Liver (tissue), 9 donors: ENCODE data around the gene MAP1S. TPM values are rescaled to one million over a fixed set of nuclear protein-coding genes. Genes with fewer than 3 reads are reported as not detected.

Experiments
- DNase-seq: peaks from one replicate; pipeline ENCODE4 v3.0.0-alpha.2; 2017; ENCODE audit warnings: low spot score
- H3K27ac ChIP-seq, 2 donors: one replicate each; pipeline ENCODE4 v1.7.0; 2013; ENCODE audit warnings: inconsistent platforms in 2 of 2, low read length in 2 of 2, control low read depth in 1 of 2, low read depth in 1 of 2, mild to moderate bottlenecking in 1 of 2
- H3K27me3 ChIP-seq, 4 donors: one replicate each; pipeline versions ENCODE4 v1.6.1 to v1.7.0; 2013; ENCODE audit warnings: low read length in 3 of 4, inconsistent platforms in 1 of 4, mild to moderate bottlenecking in 1 of 4, moderate library complexity in 1 of 4; ENCODE audit not compliant: control insufficient read depth in 4 of 4, insufficient read depth in 4 of 4
- H3K36me3 ChIP-seq, 4 donors: one replicate each; pipeline versions ENCODE4 v1.6.1 to v1.7.0; 2013; ENCODE audit warnings: low read length in 3 of 4, mild to moderate bottlenecking in 3 of 4, low read depth in 1 of 4, moderate library complexity in 1 of 4; ENCODE audit not compliant: control insufficient read depth in 4 of 4, insufficient read depth in 3 of 4
- H3K4me1 ChIP-seq, 4 donors: one replicate each; pipeline versions ENCODE4 v1.6.1 to v1.7.0; 2013; ENCODE audit warnings: low read length in 3 of 4, mild to moderate bottlenecking in 3 of 4, moderate library complexity in 1 of 4; ENCODE audit not compliant: control insufficient read depth in 4 of 4, insufficient read depth in 4 of 4
- H3K4me3 ChIP-seq, 3 donors: one replicate each; pipeline versions ENCODE4 v1.6.1 to v1.7.0; 2013; ENCODE audit warnings: low read length in 3 of 3, control low read depth in 1 of 3, low read depth in 1 of 3, mild to moderate bottlenecking in 1 of 3
- H3K9ac ChIP-seq, 2 donors: one replicate each; pipeline ENCODE4 v1.7.0; 2013; ENCODE audit warnings: low read length in 2 of 2, mild to moderate bottlenecking in 2 of 2, moderate library complexity in 2 of 2, control low read depth in 1 of 2, low read depth in 1 of 2
- H3K9me3 ChIP-seq, 4 donors: one replicate each; pipeline versions ENCODE4 v1.6.1 to v1.7.0; 2013; ENCODE audit warnings: low read length in 3 of 4; ENCODE audit not compliant: control insufficient read depth in 4 of 4
- CTCF ChIP-seq: fragments of 150-350 bp; IDR thresholded peaks from 2 replicates; pipeline ENCODE4 v1.5.1; 2017; ENCODE audit warnings: improper control_type of control experiment, low read depth, low read length; ENCODE audit not compliant: missing input control
- GABPA ChIP-seq, 2 donors: IDR thresholded peaks in 1 of 2; conservative IDR thresholded peaks in 1 of 2; 2 replicates each; pipeline ENCODE4 v1.6.1; 2016; ENCODE audit warnings: antibody characterized with exemption in 2 of 2, mild to moderate bottlenecking in 1 of 2, moderate library complexity in 1 of 2
- HNF4G ChIP-seq: IDR thresholded peaks from 2 replicates; pipeline ENCODE4 v1.6.1; 2016; ENCODE audit warnings: antibody characterized with exemption
- JUND ChIP-seq, 2 donors: IDR thresholded peaks; 2 replicates each; pipeline ENCODE4 v1.6.1; 2016; ENCODE audit warnings: antibody characterized with exemption in 2 of 2
- NR2F2 ChIP-seq: IDR thresholded peaks from 2 replicates; pipeline ENCODE4 v1.6.1; 2016; ENCODE audit warnings: antibody characterized with exemption
- REST ChIP-seq: IDR thresholded peaks from 2 replicates; pipeline ENCODE4 v1.6.1; 2016; ENCODE audit warnings: antibody characterized with exemption, mild to moderate bottlenecking
- RXRA ChIP-seq, 2 donors: IDR thresholded peaks; 2 replicates each; pipeline ENCODE4 v1.6.1; 2017 to 2018; ENCODE audit warnings: antibody characterized with exemption in 2 of 2, mild to moderate bottlenecking in 1 of 2
- TAF1 ChIP-seq: conservative IDR thresholded peaks from 2 replicates; pipeline ENCODE4 v1.6.1; 2016; ENCODE audit warnings: antibody characterized with exemption, mild to moderate bottlenecking
- YY1 ChIP-seq: IDR thresholded peaks from 2 replicates; pipeline ENCODE4 v1.6.1; 2016; ENCODE audit warnings: antibody characterized with exemption, mild to moderate bottlenecking
- ZBTB33 ChIP-seq: IDR thresholded peaks from 2 replicates; pipeline ENCODE4 v1.6.1; 2016; ENCODE audit warnings: antibody characterized with exemption
- WGBS: extraction: QIAGEN DNeasy Blood & Tissue Kit; methylation state at CpG from one replicate; pipeline ENCODE4 v1.1.7; 2013; 5-methylcytosine and 5-hydroxymethylcytosine counted together
- polyA plus RNA-seq, 2 donors: library from polyadenylated mRNA; stranded (reverse) in 1 of 2; unstranded in 1 of 2; fragments of 200-250 nt in 1 of 2; fragments of >200 nt in 1 of 2; fragmentation: Nextera tagmentation in 1 of 2; extraction: Ambion mirVana in 1 of 2; gene quantifications; one replicate each; pipeline versions ENCODE4 v1.2.1 to v1.2.3, GENCODE V29; 2013 to 2015
- total RNA-seq, 2 donors: library from RNA; depleted of rRNA; stranded (reverse); fragments of >200 nt; gene quantifications; one replicate each; pipeline ENCODE4 v1.2.3, GENCODE V29; 2014
- donor health status: healthy.
- donor health status: healthy.
- donor health status: healthy.
- donor health status: healthy.
- donor health status: healthy.

MAP1S gene
- total and polyA plus RNA-seq, 4 donors = 8.2 to 20.3 (median 10.6) TPM

- H3K4me1 ChIP-seq = peaks cover 0 to 3% (median 0%) of the 10 kb centered on the region in 4 donors
- no peaks in the 10 kb centered on the region for H3K36me3 ChIP-seq
- H3K9me3 ChIP-seq = no peaks in the 10 kb centered on the region
- no peak overlapping the region for H3K4me3 ChIP-seq
- 71% methylated on average over 4 of the region's 4 CpGs for WGBS
- H3K9ac ChIP-seq = no peak overlapping the region
- TF ChIP-seq GABPA (IDR thresholded peaks at IDR 0.05 in 1 of 2, conservative IDR thresholded peaks at IDR 0.05 in 1 of 2) (no peak), HNF4G (no peak), JUND (IDR thresholded peaks at IDR 0.05) (no peak), NR2F2 (no peak), RXRA (IDR thresholded peaks at IDR 0.05) (no peak), ZBTB33 (no peak), YY1 (no peak), CTCF (no peak), REST (no peak)
- no peak overlapping the region for H3K27ac ChIP-seq
- peaks cover 0 to 3% (median 1%) of the 10 kb centered on the region in 4 donors for H3K27me3 ChIP-seq
- no peak for DNase-seq
Observed at GRCh38 chr19:17678836-17679235, 40.4 kb upstream of the MAP1S start.

GRCh38 chr19:17679526-17680229 lies 39.6 kb upstream of the MAP1S start:
- no peak for DNase-seq
- H3K9ac ChIP-seq = no peak overlapping the region
- peaks cover 0 to 3% (median 0%) of the 10 kb centered on the region in 4 donors for H3K4me1 ChIP-seq
- TF ChIP-seq NR2F2 (no peak), RXRA (IDR thresholded peaks at IDR 0.05) (no peak), TAF1 (no peak)
- no peak overlapping the region for H3K27ac ChIP-seq
- no peaks in the 10 kb centered on the region for H3K36me3 ChIP-seq
- H3K27me3 ChIP-seq = peaks cover 0 to 3% (median 1%) of the 10 kb centered on the region in 4 donors
- 12% methylated on average over 14 of the region's 14 CpGs for WGBS
- no peaks in the 10 kb centered on the region for H3K9me3 ChIP-seq
- H3K4me3 ChIP-seq = no peak overlapping the region
